Occipital lobe (tissue), 2 donors: Measurements from ENCODE around the gene HEPACAM. TPM values are rescaled to one million over a fixed set of nuclear protein-coding genes. Genes with fewer than 3 reads are reported as not detected.
A peak's percentile ranks its signal among the peaks of the same experiment; 100 is the strongest.
"Not testable (repeated sequence)": the region's sequence is repeated elsewhere in the genome, so short reads cannot be mapped to it uniquely, and the experiment has no call there.

ENCODE experiments used
- DNase-seq: peaks from one replicate; lab custom pipeline; 2025; lab: John Stamatoyannopoulos, UW
- total RNA-seq: library from RNA; depleted of rRNA; stranded (reverse); fragments of >200 nt; gene quantifications from one replicate; pipeline ENCODE4 v1.2.3, GENCODE V29; 2014

Gene HEPACAM, protein sequence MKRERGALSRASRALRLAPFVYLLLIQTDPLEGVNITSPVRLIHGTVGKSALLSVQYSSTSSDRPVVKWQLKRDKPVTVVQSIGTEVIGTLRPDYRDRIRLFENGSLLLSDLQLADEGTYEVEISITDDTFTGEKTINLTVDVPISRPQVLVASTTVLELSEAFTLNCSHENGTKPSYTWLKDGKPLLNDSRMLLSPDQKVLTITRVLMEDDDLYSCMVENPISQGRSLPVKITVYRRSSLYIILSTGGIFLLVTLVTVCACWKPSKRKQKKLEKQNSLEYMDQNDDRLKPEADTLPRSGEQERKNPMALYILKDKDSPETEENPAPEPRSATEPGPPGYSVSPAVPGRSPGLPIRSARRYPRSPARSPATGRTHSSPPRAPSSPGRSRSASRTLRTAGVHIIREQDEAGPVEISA
- total RNA-seq, result 12.6 TPM

- no peak for DNase-seq
These were observed at the start of gene HEPACAM for GRCh38 chr11:124935548-124936514. HEPACAM (minus strand) TSS chr11:124936047; CDS start chr11:124936006, 41 bp downstream.

DNA sequence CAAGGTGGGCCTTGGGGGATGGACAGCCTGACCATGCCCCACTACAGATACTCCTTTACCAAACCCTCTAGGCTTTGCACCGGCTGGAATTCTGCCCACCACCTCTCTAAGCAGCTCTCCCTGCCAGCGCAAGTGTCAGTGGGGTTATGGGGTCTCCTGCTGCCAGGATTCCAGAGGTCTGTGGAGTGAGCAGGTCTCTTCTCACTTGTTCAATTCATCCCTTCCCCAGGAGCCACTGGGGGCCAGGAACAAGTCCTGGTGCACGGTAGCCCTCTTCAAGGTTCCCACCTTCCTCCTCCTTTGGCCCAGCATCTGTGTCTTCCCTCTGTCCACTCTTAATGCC lies 48.6 kb upstream of the HEPACAM start:
- no peak for DNase-seq

GRCh38 chr11:124983674-124984511 lies 48.0 kb upstream of the HEPACAM start:
- DNase-seq, result no peak

GRCh38 chr11:124982043-124982442 lies 46.2 kb upstream of the HEPACAM start:
- DNase-seq, result no peak

DNA sequence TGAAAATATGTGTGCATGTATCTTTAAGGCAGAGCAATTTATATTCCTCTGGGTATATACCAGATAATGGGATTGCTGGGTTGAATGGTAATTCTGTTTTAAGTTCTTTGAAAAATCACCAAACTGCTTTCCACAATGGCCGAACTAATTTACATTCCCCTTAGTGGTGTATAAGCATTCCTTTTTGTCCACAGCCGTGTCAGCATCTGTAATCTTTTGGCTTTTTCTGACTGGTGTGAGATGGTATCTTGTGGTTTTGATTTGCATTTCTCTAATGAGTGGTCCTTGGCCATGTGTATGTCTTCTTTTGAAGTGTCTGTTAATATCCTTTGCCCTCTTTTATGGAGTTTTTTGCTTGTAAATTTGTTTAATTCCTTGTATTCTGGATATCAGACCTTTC lies 42.5 kb upstream of the HEPACAM start:
- DNase-seq, result no peak

GRCh38 chr11:124977006-124977405 lies 41.2 kb upstream of the HEPACAM start:
- DNase-seq, result no peak

DNA sequence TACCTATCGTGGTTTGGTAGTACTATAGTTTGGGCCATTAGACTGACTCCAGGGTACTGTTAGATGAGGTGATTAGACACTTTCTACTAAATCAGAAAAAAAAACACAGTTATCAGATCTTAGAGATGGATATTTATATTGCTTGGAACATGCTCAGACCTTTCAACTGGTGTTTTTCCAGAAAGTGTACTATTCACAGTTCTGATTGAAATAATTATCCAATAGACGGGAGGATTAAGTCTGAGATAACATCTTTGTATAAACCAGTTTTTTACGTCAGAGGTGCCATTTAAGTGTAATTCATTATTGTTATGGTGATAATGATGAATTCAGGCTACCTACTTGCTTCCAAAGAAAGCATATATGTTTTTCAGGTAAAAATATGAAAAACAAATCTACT lies 40.7 kb upstream of the HEPACAM start:
- no peak for DNase-seq

GRCh38 chr11:124971810-124972209 lies 36.0 kb upstream of the HEPACAM start:
- DNase-seq, result no peak

DNA sequence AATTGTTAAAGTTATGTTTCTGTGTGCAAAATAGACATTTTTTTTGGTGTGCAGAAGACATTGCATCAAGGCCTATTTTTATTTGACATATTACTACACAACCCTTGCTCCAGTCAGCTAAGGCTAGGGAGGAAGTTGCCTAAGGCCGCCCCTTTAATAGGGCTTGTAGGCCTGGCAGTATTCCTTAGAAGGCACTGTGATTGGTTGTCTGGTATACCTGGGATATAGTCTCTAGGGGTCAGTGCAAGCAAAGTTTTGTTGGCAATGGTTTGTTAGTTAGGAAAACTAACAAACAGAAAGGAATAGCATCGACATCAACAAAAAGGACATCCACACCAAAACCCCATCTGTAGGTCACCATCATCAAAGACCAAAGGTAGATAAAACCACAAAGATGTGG lies 35.1 kb upstream of the HEPACAM start:
- DNase-seq, result no peak

DNA sequence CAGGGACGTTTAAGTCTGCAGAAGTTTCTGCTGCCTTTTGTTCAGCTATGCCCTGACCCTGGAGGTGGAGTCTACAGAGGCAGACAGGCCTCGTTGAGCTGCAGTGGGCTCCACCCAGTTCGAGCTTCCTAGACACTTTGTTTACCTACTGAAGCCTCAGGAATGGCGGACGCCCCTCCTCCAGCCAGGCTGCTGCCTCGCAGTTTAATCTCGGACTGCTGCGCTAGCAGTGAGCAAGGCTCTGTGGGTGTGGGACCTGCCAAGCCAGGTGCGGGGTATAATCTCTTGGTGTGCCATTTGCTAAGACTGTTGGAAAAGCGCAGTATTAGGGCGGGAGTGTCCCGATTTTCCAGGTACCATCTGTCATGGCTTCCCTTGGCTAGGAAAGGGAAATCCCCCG lies 32.4 kb upstream of the HEPACAM start:
- not testable (repeated sequence) for DNase-seq

DNA sequence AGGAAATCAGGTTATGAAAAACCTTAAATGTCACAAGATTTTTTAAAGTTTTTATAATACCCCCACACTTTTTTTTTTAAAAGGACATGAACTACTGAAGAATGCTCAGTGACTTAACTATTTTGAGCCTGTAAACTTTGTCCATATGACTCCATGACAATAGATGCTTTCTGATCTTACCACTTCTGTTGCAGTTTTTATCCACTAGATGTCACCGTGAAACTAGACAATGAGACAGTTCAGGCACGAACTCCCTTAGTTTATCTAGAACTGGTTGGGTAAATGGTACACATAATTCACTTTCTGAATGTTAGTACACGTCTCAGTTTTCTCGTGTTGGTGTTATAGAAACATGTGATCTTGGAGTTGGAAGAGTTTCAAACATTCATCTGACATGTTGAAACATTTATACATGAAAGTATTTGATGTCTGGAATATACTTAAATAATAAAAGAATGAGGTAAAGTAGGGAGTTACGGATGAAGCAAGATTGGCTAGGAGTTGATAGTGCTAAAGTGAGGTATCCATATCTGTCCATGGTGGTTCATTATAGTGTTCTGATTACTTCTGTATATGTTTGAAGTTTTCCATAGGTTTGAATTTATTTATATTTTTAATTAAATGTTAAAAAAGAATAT lies 26.2 kb upstream of the HEPACAM start:
- no peak for DNase-seq

- DNase-seq, result no peak
These were observed 19.2 kb upstream of the HEPACAM start for GRCh38 chr11:124955035-124955434.

DNA sequence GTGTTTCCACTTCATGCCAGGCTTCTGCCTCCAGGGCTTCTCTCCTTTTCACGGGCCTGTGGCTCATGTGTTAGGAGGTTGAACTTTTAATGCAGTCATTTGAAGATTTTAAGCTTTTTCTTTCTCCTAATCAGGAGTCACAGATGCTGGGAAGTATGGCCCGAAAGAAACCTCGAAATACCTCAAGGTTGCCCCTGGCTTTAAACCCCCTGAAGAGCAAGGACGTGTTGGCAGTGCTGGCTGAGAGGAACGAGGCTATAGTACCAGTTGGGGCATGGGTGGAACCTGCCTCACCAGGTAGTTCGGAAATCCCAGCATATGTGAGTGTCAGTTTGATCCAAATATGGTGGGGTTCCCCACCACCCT lies 18.7 kb upstream of the HEPACAM start:
- no peak for DNase-seq

DNA sequence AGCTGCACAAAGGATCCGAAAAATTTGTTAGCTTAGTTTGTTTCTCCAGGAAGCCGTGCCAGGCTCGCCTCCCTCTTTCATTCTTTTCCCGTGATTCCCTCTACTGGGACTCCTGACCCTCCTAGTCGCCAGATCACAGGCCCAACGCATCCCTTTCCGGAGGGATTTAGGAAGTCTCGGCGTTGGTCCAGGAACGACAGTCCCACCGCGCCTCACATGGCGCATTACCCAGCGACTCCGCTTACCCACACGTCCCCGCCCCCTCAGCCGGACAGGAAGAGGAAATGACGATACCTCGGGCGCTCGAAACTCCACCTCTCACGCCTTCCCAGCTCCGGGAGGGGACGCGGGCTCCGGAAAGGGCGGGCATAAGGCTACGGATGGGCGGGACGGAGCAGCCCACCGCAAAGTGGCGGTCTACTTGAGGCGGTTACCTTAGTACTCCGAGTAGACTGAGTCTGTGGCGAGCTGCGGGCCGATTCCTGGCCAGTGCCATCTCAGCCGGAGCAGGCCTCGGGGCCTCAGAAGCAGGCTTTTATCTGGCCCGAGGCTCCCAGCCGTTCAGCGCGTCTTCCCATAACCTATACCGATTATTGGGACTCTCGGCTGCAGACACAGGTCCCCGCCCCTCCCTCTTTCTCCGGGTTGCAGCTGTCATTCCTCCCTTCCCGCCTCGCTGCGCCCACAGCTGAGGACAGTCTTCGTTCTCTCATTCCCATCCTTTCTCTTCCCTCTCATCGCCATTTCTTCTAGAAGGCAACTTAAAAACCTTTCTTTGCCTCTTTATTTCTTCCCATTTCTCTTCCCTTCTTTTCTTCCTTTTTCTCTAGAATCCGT lies 18.1 kb upstream of the HEPACAM start, which contains the start of gene CCDC15:
Gene CCDC15, plus strand, starts transcription at position 450 of the 837 bp plus-strand sequence. CDS start 531 bp downstream, outside the sequence.
- peak; percentile 97 for DNase-seq

GRCh38 chr11:124951341-124951740 lies 15.5 kb upstream of the HEPACAM start:
- DNase-seq, result no peak

DNA sequence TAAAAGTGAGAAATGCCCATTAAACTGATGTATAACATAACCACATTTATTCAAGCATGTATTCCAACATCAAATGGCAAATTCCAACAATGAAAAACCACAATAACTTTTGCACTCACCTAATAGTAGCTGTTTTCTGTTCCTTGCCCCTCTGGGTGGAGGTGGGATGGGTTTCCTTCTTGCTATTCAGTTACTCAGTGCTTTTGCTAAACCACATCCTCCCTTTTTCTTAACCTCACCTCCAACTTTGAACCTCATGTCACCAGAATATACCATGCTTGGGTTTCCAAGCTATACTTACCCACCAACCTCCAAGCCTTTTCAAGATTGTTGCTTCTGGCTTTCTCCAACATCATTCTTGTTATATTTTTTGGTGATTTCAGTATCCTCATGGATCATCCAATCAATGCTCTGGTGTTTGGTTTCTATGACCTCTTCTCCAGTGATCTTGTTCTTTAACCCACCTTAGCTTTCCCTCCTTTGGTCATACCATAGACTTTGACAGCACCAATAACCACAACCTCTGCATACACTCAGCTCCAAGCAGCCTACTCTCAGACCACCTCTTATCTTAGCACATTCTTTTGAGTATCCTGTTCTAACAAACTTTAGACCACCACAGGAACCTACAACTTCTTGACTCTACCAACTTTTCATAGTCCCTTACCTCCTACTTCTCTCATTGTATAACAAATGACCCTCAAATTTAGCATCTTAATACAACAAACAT lies 14.9 kb upstream of the HEPACAM start:
- no peak for DNase-seq

- DNase-seq, result peak; percentile 44
These were observed 10.9 kb upstream of the HEPACAM start for GRCh38 chr11:124946735-124947141.

GRCh38 chr11:124945826-124946225 lies 10.0 kb upstream of the HEPACAM start:
- DNase-seq, result no peak

DNA sequence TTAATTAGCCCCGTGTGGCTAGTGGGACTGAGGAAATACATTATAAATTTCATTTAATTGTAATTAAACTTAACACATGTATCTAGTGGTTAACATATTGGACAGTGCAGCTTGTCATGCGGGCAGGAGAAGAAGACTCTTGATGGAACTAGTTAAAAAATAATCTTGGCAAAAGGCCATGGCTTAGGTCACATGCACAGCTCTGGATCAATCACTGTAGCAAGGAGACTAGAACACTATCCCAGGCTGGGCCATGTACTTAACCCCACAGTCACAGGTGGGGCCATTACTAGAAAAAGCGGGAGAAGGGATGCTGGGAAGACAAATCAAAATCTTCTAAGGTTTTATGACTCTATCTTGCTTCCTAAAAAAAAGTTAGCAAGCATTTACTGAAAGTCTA lies 8.7 kb upstream of the HEPACAM start:
- no peak for DNase-seq
